H7 (cell line): ENCODE measurements around the gene ATP10D. TPM values are rescaled to one million over a fixed set of nuclear protein-coding genes. Genes with fewer than 3 reads are reported as not detected.
"Not testable (repeated sequence)": the region's sequence is repeated elsewhere in the genome, so short reads cannot be mapped to it uniquely, and the experiment has no call there.

Experiments used
- DNase-seq: peaks from one replicate; pipeline ENCODE4 v3.0.0; 2012
- H3K27me3 ChIP-seq: 2 replicates; pipeline ENCODE4 v1.6.0; 2011; ENCODE audit warnings: mild to moderate bottlenecking, low read length; ENCODE audit not compliant: control insufficient read depth, insufficient read depth
- H3K36me3 ChIP-seq: replicated peaks from 2 replicates; pipeline ENCODE4 v1.5.1; 2011; ENCODE audit warnings: low read length; ENCODE audit not compliant: control insufficient read depth, insufficient read depth
- H3K4me3 ChIP-seq: 2 replicates; pipeline ENCODE4 v1.5.1; 2011; ENCODE audit warnings: low read depth, mild to moderate bottlenecking, control low read depth, low read length, moderate library complexity; ENCODE audit not compliant: insufficient read depth
- total RNA-seq: library from RNA; depleted of rRNA; stranded (reverse); fragments of >200 nt; shearing (Covaris generic); gene quantifications from 2 replicates; pipeline ENCODE4 v1.2.3, GENCODE V29; 2014

ATP10D gene
- total RNA-seq, 1 experiment from 2014 or later: 0.66 TPM

DNA sequence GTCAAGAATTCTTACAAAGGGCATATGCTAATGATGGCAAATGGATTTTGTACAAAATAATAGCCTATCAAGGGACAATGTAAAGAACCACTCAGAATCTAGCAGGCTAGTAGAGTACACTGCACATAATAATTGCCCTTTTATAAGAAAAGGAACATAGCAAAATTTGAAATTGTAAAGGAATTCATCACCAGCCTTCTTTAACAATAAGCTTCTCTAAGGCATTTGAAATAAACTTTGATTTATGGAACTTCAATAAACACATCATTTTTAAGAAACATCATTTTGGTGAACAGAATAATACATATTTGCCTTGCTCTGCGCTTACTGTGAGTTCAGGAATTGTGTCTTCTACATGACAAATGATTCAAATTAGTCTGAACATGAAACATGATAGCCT, 9.7 kb upstream of the ATP10D start:
- no peak for DNase-seq
- Histone ChIP-seq H3K36me3 (no peaks in the 10 kb centered on the region), H3K4me3 (no peak overlapping the region), H3K27me3 (no peaks in the 10 kb centered on the region)

DNA sequence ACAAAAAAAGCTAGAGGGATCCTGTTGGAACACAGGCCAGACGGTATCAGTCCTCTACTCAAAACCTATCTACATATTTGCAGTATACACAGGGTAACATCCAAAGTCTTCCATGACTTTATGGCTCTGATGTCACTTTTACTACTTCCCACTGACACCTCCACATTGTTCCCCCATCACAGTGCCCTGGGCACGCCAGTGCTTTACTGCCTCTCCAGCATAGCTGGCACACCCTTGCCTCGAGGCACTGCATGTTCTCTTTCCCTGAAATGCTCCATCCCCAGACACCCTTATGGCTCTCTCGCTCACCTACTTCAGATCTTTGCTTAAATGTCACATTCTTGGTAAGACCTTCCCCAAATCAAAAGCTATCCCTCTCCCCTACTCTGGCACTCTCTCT, 6.3 kb upstream of the ATP10D start:
- no peak overlapping the region for H3K4me3 ChIP-seq
- no peaks in the 10 kb centered on the region for H3K27me3 ChIP-seq
- no peaks in the 10 kb centered on the region for H3K36me3 ChIP-seq
- DNase-seq: no peak

DNA sequence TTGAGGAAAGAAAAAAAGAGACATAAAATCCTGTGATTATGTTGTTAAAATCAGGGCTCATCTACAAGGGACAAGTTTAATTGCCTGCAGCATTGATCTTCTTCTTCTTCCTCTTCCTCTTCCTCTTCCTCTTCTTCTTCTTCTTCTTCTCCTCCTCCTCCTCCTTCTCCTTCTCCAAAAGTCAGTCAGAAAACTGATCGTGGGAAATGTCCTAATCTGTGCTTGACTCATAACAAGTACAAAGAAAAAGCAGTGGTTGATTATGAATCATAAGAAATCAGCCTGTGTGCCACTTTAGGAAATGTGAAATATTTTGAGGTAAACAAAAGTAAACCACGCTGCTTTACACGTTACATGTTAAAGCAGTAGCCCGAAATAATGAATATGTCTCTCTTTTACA, 2.7 kb upstream of the ATP10D start:
- Histone ChIP-seq H3K27me3 (peaks cover 6% of the 10 kb centered on the region; the same call in 1 of the 2 replicates), H3K36me3 (no peaks in the 10 kb centered on the region), H3K4me3 (no peak overlapping the region)
- no peak for DNase-seq

DNA sequence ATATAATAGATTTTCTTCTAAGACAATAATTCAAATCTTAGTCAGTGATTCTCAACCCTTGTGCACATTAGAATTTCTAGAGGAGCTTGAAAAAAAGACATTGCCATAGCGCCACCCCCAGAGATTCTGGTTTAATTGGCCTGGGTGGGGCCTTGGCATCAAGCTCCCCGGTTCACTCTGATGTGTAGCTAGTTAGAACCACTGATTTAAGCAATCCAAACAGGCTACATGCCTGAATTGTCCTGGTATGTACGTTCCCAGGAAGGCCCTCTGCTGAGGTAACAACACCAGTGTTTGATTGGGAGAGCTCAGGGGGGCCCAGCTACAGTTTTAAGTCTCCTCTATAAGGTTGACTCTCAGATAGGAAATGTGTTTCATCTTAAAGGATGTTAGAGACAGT, 1.3 kb upstream of the ATP10D start:
- Histone ChIP-seq H3K36me3 (no peaks in the 10 kb centered on the region), H3K27me3 (peaks cover 6% of the 10 kb centered on the region; the same call in 1 of the 2 replicates), H3K4me3 (no peak overlapping the region)
- no peak for DNase-seq

GRCh38 chr4:47484168-47484567, 907 bp upstream of the ATP10D start:
- no peak overlapping the region for H3K4me3 ChIP-seq
- no peak for DNase-seq
- no peaks in the 10 kb centered on the region for H3K36me3 ChIP-seq
- H3K27me3 ChIP-seq: peaks cover 6% of the 10 kb centered on the region; the same call in 1 of the 2 replicates

- no peak for DNase-seq
- Histone ChIP-seq H3K4me3 (peak overlapping the region; percentile 63), H3K36me3 (no peaks in the 10 kb centered on the region), H3K27me3 (peaks cover 6% of the 10 kb centered on the region; the same call in 1 of the 2 replicates)
Observed at GRCh38 chr4:47485768-47486167, 693 bp downstream of the ATP10D start.

DNA sequence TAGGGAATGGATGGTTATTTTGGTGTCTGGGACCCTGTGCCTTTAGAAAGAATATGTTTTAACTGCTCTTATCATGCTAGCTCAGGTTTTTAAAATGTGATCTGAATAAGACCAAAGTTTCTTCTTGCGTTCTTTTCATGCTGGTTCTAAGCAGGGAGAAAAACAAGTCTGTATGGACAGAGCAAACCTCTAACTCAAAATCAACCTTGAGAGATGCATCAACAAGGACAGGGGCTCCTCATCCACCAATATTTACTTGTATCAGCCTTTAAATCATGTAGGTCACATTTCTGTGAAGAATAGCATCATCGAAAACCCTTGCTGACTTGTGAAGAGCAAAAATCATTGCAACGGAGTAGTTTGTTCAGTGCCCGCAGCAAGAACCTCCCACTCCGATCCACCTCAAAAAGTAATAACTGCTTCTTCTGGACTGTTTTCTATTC, 1.2 kb downstream of the ATP10D start:
- DNase-seq: no peak
- no peaks in the 10 kb centered on the region for H3K36me3 ChIP-seq

GRCh38 chr4:47486727-47487126, 1.7 kb downstream of the ATP10D start:
- not testable (repeated sequence) for H3K36me3 ChIP-seq, H3K4me3 ChIP-seq, H3K27me3 ChIP-seq, DNase-seq

More for the DNA sequence above, 1.2 kb downstream of the ATP10D start:
- H3K4me3 ChIP-seq: no peak overlapping the region
- peaks cover 6% of the 10 kb centered on the region; the same call in 1 of the 2 replicates for H3K27me3 ChIP-seq

DNA sequence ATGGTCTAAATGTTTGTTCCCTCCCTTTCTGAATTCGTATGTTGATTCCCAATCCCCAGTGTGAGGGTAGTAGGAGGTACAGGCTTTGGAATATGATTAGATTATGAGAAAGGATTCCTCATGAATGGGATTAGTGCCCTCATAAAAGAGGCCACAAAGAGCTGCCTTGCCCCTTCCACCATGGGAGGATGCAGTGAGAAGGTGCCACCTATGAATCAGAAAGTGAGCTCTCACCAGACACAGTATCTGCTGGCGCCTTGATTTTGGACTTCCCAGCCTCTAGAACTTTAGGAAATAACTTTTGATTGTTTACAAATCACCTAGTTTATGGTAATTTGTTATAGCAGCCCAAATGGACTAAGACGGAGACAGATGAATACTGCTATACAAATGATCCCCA, 3.6 kb downstream of the ATP10D start:
- Histone ChIP-seq H3K27me3 (peaks cover 6% of the 10 kb centered on the region; the same call in 1 of the 2 replicates), H3K4me3 (no peak overlapping the region), H3K36me3 (no peaks in the 10 kb centered on the region)
- DNase-seq: no peak

- no peaks in the 10 kb centered on the region for H3K36me3 ChIP-seq
- no peak overlapping the region for H3K4me3 ChIP-seq
- peak; percentile 38 for DNase-seq
- H3K27me3 ChIP-seq: peaks cover 6% of the 10 kb centered on the region; the same call in 1 of the 2 replicates
Observed at GRCh38 chr4:47490550-47490949, 5.5 kb downstream of the ATP10D start.

GRCh38 chr4:47493238-47494123, 8.4 kb downstream of the ATP10D start:
- Histone ChIP-seq H3K4me3 (no peak overlapping the region), H3K36me3 (no peaks in the 10 kb centered on the region), H3K27me3 (no peaks in the 10 kb centered on the region)
- DNase-seq: no peak

DNA sequence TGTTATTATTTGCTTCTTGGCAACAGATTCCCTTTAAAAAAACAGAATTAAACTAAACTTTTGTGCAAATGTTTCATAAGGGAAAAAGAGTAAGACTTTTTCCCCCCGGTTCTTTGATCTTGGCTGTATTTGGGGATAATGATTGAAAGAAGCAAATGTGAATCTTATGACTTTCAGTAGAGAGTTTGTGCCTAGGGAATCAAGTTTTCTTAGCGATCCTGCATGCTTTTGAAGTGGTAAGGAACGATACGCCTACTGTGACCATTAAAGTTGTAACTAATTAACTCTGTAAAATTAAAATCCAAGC, 9.0 kb downstream of the ATP10D start:
- Histone ChIP-seq H3K36me3 (no peaks in the 10 kb centered on the region), H3K4me3 (no peak overlapping the region), H3K27me3 (no peaks in the 10 kb centered on the region)

DNA sequence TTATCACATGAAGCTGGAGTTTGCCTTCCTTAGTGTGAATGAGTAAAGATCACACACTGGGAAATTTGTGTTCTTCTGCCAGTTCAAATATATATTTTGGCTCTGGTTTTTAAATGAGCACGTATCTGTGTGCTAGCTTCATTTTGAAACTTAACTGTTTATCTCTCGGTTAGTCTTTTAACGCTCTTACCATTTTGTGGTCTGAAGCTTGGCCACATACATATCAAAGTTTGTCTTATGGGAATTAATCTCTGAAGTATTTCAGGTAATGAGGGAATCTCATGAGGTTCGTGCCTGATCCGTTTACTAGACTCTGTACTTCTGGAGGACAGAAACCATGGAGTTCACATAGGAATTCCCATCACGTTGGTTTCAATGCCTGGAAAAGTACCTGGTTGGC, 13.8 kb downstream of the ATP10D start:
- H3K27me3 ChIP-seq: no peaks in the 10 kb centered on the region
- no peak for DNase-seq
- H3K36me3 ChIP-seq: no peaks in the 10 kb centered on the region
- no peak overlapping the region for H3K4me3 ChIP-seq

More for the DNA sequence above, 9.0 kb downstream of the ATP10D start:
- DNase-seq: no peak

- no peak for DNase-seq
- H3K4me3 ChIP-seq: no peak overlapping the region
- no peaks in the 10 kb centered on the region for H3K36me3 ChIP-seq
- no peaks in the 10 kb centered on the region for H3K27me3 ChIP-seq
Observed at GRCh38 chr4:47499700-47500099, 14.6 kb downstream of the ATP10D start.

- no peaks in the 10 kb centered on the region for H3K27me3 ChIP-seq
- DNase-seq: no peak
- no peak overlapping the region for H3K4me3 ChIP-seq
- H3K36me3 ChIP-seq: no peaks in the 10 kb centered on the region
Observed at GRCh38 chr4:47500776-47501175, 15.7 kb downstream of the ATP10D start.
